IMR-90 (cell line): Measurements from ENCODE around the gene UBASH3A. TPM values are rescaled to one million over a fixed set of nuclear protein-coding genes. Genes with fewer than 3 reads are reported as not detected.

Experiments used
- ATAC-seq: fragments of 200-7000 bp; cut with Tn5 transposase; 2 replicates; pipeline ENCODE4 v1.9.1; 2020; ENCODE audit warnings: low read depth, mild to moderate bottlenecking, moderate library complexity
- BruUV-seq: library from RNA; stranded (reverse); fragments of 400-500 nt; replicated peaks from 2 replicates; lab custom pipeline; 2021; lab: Mats Ljungman, UMichigan
- CTCF ChIA-PET: fragments of 300-600 bp; formaldehyde crosslinking; extraction: SDS; loops from one replicate; lab custom pipeline; 2021; ENCODE audit warnings: antibody characterized with exemption; lab: Yijun Ruan, JAX
- POLR2A ChIA-PET: fragments of 300-600 bp; sonication (Branson Sonifier 250); formaldehyde crosslinking; loops from one replicate; lab custom pipeline; 2022; ENCODE audit warnings: antibody characterized with exemption; ENCODE audit not compliant: unreplicated experiment; lab: Charles Lee
- DNase-seq: peaks from one replicate; pipeline ENCODE4 v3.0.0; 2013
- H2AFZ ChIP-seq: replicated peaks from 2 replicates; pipeline ENCODE3; 2013; ENCODE audit warnings: low read length, mild to moderate bottlenecking; ENCODE audit not compliant: poor library complexity
- H2AK5ac ChIP-seq: 2 replicates; pipeline ENCODE4 v1.6.1; 2013; ENCODE audit warnings: low read depth, low read length, inconsistent platforms
- H2AK9ac ChIP-seq: replicated peaks from 2 replicates; pipeline ENCODE3; 2013; ENCODE audit warnings: mild to moderate bottlenecking, low read depth, low read length, moderate library complexity; ENCODE audit not compliant: poor library complexity
- H2BK120ac ChIP-seq: 2 replicates; pipeline ENCODE4 v1.6.1; 2013; ENCODE audit warnings: low read depth, low read length, inconsistent platforms
- H2BK15ac ChIP-seq: 3 replicates; pipeline ENCODE4 v1.6.1; 2013; ENCODE audit warnings: low read depth, low read length, inconsistent platforms
- H2BK20ac ChIP-seq: 2 replicates; pipeline ENCODE4 v1.6.1; 2013; ENCODE audit warnings: low read depth, mild to moderate bottlenecking, inconsistent platforms, low read length, moderate library complexity
- H2BK5ac ChIP-seq: 2 replicates; pipeline ENCODE4 v1.6.1; 2013; ENCODE audit warnings: mild to moderate bottlenecking, low read depth, low read length, inconsistent platforms; ENCODE audit not compliant: poor library complexity, severe bottlenecking
- H3K14ac ChIP-seq: replicated peaks from 2 replicates; pipeline ENCODE4 v1.6.1; 2013; ENCODE audit warnings: low read depth, low read length, inconsistent platforms
- H3K18ac ChIP-seq: 2 replicates; pipeline ENCODE4 v1.6.1; 2013; ENCODE audit warnings: low read depth, low read length, control low read depth
- H3K23ac ChIP-seq: 2 replicates; pipeline ENCODE4 v1.6.1; 2013; ENCODE audit warnings: low read depth, low read length, inconsistent platforms
- H3K27ac ChIP-seq: 2 replicates; pipeline ENCODE4 v1.5.1; 2013; ENCODE audit warnings: mild to moderate bottlenecking, control low read depth, low read length; ENCODE audit not compliant: insufficient read depth
- H3K27me3 ChIP-seq: 2 replicates; pipeline ENCODE4 v1.6.1; 2013; ENCODE audit warnings: low read length; ENCODE audit not compliant: control insufficient read depth, insufficient read depth
- H3K36me3 ChIP-seq: 2 replicates; pipeline ENCODE4 v1.6.1; 2013; ENCODE audit warnings: low read length, mixed read lengths; ENCODE audit not compliant: control insufficient read depth, insufficient read depth
- H3K4ac ChIP-seq: 2 replicates; pipeline ENCODE4 v1.6.1; 2013; ENCODE audit warnings: low read depth, low read length, inconsistent platforms
- H3K4me1 ChIP-seq: 2 replicates; pipeline ENCODE4 v1.6.1; 2013; ENCODE audit warnings: low read length, mixed read lengths; ENCODE audit not compliant: control insufficient read depth, insufficient read depth
- H3K4me2 ChIP-seq: 2 replicates; pipeline ENCODE4 v1.6.1; 2013; ENCODE audit warnings: low read depth, mild to moderate bottlenecking, control low read depth, low read length, moderate library complexity
- H3K4me3 ChIP-seq: 2 replicates; pipeline ENCODE4 v1.5.1; 2013; ENCODE audit warnings: low read depth, mild to moderate bottlenecking, control low read depth, low read length, moderate library complexity; ENCODE audit not compliant: insufficient read depth
- H3K56ac ChIP-seq: 2 replicates; pipeline ENCODE4 v1.6.1; 2013; ENCODE audit warnings: low read length, inconsistent platforms; ENCODE audit not compliant: insufficient read depth; ENCODE audit errors: extremely low read depth
- H3K79me1 ChIP-seq, 2 experiments: 2 replicates each; pipeline ENCODE4 v1.6.1; 2013; ENCODE audit warnings: low read length in 2 of 2, inconsistent platforms in 1 of 2, low read depth in 1 of 2
- H3K9ac ChIP-seq: 2 replicates; pipeline ENCODE4 v1.6.1; 2013; ENCODE audit warnings: low read depth, low read length, control low read depth
- H3K9me1 ChIP-seq: 2 replicates; pipeline ENCODE4 v1.6.1; 2013; ENCODE audit warnings: low read length, inconsistent platforms; ENCODE audit not compliant: insufficient read depth
- H3K9me3 ChIP-seq: 2 replicates; pipeline ENCODE4 v1.6.1; 2013; ENCODE audit warnings: low read length; ENCODE audit not compliant: control insufficient read depth, insufficient read depth
- H4K20me1 ChIP-seq: 2 replicates; pipeline ENCODE4 v1.6.1; 2013; ENCODE audit warnings: low read length, inconsistent platforms; ENCODE audit not compliant: insufficient read depth
- H4K5ac ChIP-seq: 2 replicates; pipeline ENCODE4 v1.6.1; 2013; ENCODE audit warnings: mild to moderate bottlenecking, low read depth, low read length, control low read depth
- H4K8ac ChIP-seq, 2 experiments: 2 replicates each; pipeline ENCODE4 v1.6.1; 2013; ENCODE audit warnings: low read depth in 2 of 2, low read length in 2 of 2, control low read depth in 1 of 2, inconsistent platforms in 1 of 2
- H4K91ac ChIP-seq: 2 replicates; pipeline ENCODE4 v1.6.1; 2013; ENCODE audit warnings: low read depth, low read length, inconsistent platforms; ENCODE audit not compliant: insufficient read depth
- BHLHE40 ChIP-seq: fragments of 150-350 bp; IDR thresholded peaks from 2 replicates; pipeline ENCODE4 v1.6.1; 2016; ENCODE audit warnings: mild to moderate bottlenecking, low read depth, low read length
- CEBPB ChIP-seq: IDR thresholded peaks from 2 replicates; pipeline ENCODE4 v1.6.1; 2012; ENCODE audit warnings: low read depth, low read length, improper control_type of control experiment
- CHD1 ChIP-seq: IDR thresholded peaks from 2 replicates; pipeline ENCODE4 v1.6.1; 2012; ENCODE audit warnings: low read depth, low read length, improper control_type of control experiment
- FOS ChIP-seq: fragments of 150-350 bp; IDR thresholded peaks from 2 replicates; pipeline ENCODE4 v1.6.1; 2016; ENCODE audit warnings: low read depth, low read length
- MAFK ChIP-seq: IDR thresholded peaks from 2 replicates; pipeline ENCODE4 v1.6.1; 2012; ENCODE audit warnings: low read depth, low read length, improper control_type of control experiment
- MAZ ChIP-seq: IDR thresholded peaks from 2 replicates; pipeline ENCODE4 v1.6.1; 2012; ENCODE audit warnings: low read depth, mild to moderate bottlenecking, low read length, improper control_type of control experiment, moderate library complexity, borderline replicate concordance
- MXI1 ChIP-seq: IDR thresholded peaks from 2 replicates; pipeline ENCODE4 v1.6.1; 2012; ENCODE audit warnings: low read depth, mild to moderate bottlenecking, low read length, moderate library complexity, borderline replicate concordance
- NFE2L2 ChIP-seq: fragments of 150-350 bp; IDR thresholded peaks from 2 replicates; pipeline ENCODE4 v1.6.1; 2016; ENCODE audit warnings: low read depth, mild to moderate bottlenecking, low read length
- POLR2A ChIP-seq: IDR thresholded peaks from 2 replicates; pipeline ENCODE4 v1.6.1; 2012; ENCODE audit warnings: mild to moderate bottlenecking, low read depth, low read length
- RAD21 ChIP-seq: IDR thresholded peaks from 2 replicates; pipeline ENCODE4 v1.6.1; 2012; ENCODE audit warnings: low read length, improper control_type of control experiment
- RCOR1 ChIP-seq: IDR thresholded peaks from 2 replicates; pipeline ENCODE4 v1.6.1; 2012; ENCODE audit warnings: mild to moderate bottlenecking, low read length, improper control_type of control experiment; ENCODE audit not compliant: insufficient replicate concordance
- RFX5 ChIP-seq: IDR thresholded peaks from 2 replicates; pipeline ENCODE4 v1.8.0; 2012; ENCODE audit warnings: low read depth, mild to moderate bottlenecking, low read length, moderate library complexity
- SMC3 ChIP-seq: fragments of 150-350 bp; IDR thresholded peaks from 2 replicates; pipeline ENCODE4 v1.6.1; 2016; ENCODE audit warnings: low read depth, mild to moderate bottlenecking, antibody characterized with exemption, low read length, moderate library complexity
- WGBS, 2 experiments: methylation state at CpG; one replicate each; pipeline versions ENCODE4 v1.1.5 to v1.1.7; 2013; ENCODE audit warnings: missing lambda C conversion rate in 2 of 2; ENCODE audit not compliant: insufficient read length in 1 of 2; ENCODE audit errors: extremely low coverage in 2 of 2; 5-methylcytosine and 5-hydroxymethylcytosine counted together
- dilution Hi-C: fragments of 300-500 bp; cut with HindIII; formaldehyde crosslinking; loops from one replicate; pipeline ENCODE4 v1.14.3; 2018; ENCODE audit warnings: low sequenced_read_pairs; ENCODE audit not compliant: unreplicated experiment
- in situ Hi-C: fragments of 300-500 bp; cut with MboI; formaldehyde crosslinking; loops from 3 replicates; pipeline ENCODE4 v1.14.3; 2019; ENCODE audit warnings: low sequenced_read_pairs, inconsistent platforms, mixed read lengths
- intact Hi-C: fragments of 100-400 bp; cut with micrococcal nuclease; formaldehyde crosslinking; loops from 2 replicates; pipeline ENCODE4 v1.10.0; 2022
- polyA plus RNA-seq, 3 experiments: library from polyadenylated mRNA; depleted of rRNA; stranded (reverse); fragments of >200 nt; gene quantifications; 2 replicates each; pipeline ENCODE4 v1.2.3, GENCODE V29; 2012; ENCODE audit warnings: low replicate concordance in 1 of 3
- total RNA-seq: library from RNA; depleted of rRNA; stranded (reverse); fragments of >200 nt; gene quantifications from 2 replicates; pipeline ENCODE4 v1.2.3, GENCODE V29; 2012
- TF ChIP-seq, protein P1 (sequence below): conservative IDR thresholded peaks from 2 replicates; pipeline ENCODE4 v1.5.1; 2012; ENCODE audit warnings: mild to moderate bottlenecking, low read depth, low read length, improper control_type of control experiment
- TF ChIP-seq, protein P2 (sequence below): fragments of 150-350 bp; IDR thresholded peaks from 2 replicates; pipeline ENCODE4 v1.6.1; 2017; ENCODE audit warnings: mild to moderate bottlenecking, antibody characterized with exemption, low read length, low read depth
- TF ChIP-seq, protein P3 (sequence below): fragments of 150-350 bp; IDR thresholded peaks from 2 replicates; pipeline ENCODE4 v1.6.1; 2016; ENCODE audit warnings: low read depth, mild to moderate bottlenecking, low read length, moderate library complexity, borderline replicate concordance

Gene UBASH3A
- total and polyA plus RNA-seq, 2 of the 4 experiments (the other 2 are of a cell fraction) = not detected

DNA sequence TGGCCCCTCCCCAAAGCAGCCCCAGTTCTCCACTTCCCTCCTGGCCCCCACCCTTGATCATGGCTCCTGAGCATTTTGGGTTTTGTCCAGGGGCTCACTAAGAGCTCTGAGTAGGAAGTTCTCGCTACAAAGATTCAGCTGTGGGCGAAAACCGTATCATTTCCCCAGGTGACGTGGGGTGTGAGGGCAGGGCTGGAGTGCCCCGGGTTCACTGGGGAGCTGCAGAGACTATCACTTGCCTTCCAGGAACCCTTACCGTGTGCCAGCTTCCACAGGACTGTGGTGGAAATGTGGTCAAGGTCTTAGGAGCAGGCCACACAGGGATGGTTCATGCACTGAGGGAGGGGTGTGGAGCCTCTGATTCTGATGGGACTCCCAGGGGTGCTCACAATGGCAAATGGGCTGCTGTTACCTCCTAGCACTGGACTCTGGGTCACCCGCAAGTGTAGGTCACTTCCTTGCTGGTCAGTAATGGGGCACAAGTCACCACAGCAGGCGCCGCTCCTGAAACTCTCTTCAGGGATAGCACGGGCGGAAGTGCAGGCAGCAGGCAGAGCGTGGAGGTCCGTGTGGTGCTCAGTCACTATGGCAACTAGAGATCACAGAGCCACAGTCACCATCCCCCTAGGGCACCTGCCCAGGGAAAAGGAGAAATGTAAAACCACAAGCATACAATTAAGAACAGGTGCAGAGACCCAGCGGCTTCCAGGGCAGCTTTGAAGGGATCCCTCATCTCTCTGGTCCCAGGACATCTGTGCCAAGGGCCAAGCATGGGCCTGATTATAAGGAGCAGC lies 56.9 kb downstream of the UBASH3A start:
- Histone ChIP-seq H3K27ac (no peak overlapping the region), H3K23ac (no peak overlapping the region), H2BK20ac (no peak overlapping the region), H3K14ac (no peak overlapping the region), H2BK120ac (no peak overlapping the region), H3K9me1 (no peaks in the 10 kb centered on the region), H4K8ac (no peak overlapping the region), H3K4ac (no peak overlapping the region), H3K36me3 (no peaks in the 10 kb centered on the region), H3K9ac (no peak overlapping the region), H4K20me1 (no peaks in the 10 kb centered on the region), H3K4me1 (no peaks in the 10 kb centered on the region), H2BK15ac (no peak overlapping the region), H2AFZ (no peak overlapping the region), H3K56ac (no peak overlapping the region), H2AK9ac (no peak overlapping the region), H4K91ac (no peak overlapping the region), H2BK5ac (no peak overlapping the region), H3K4me2 (no peak overlapping the region), H3K27me3 (peaks cover 8% of the 10 kb centered on the region), H4K5ac (no peak overlapping the region), H3K9me3 (no peaks in the 10 kb centered on the region), H3K4me3 (no peak overlapping the region), H2AK5ac (no peak overlapping the region), H3K79me1 (no peaks in the 10 kb centered on the region), H3K18ac (no peak overlapping the region)
- intact Hi-C loops = no loop called here
- in situ Hi-C loops = no loop called here
- ATAC-seq = no peak
- WGBS, 2 experiments = 75% methylated on average over 5 of the region's 14 CpGs; no CpG with 5 or more reads in 1 of the 2 experiments
- ChIA-PET POLR2A (no interaction called here), CTCF (no interaction called here)
- no peak for DNase-seq
- dilution Hi-C loops = no loop called here
- BruUV-seq = no TSS peak
- TF ChIP-seq, protein P1, sequence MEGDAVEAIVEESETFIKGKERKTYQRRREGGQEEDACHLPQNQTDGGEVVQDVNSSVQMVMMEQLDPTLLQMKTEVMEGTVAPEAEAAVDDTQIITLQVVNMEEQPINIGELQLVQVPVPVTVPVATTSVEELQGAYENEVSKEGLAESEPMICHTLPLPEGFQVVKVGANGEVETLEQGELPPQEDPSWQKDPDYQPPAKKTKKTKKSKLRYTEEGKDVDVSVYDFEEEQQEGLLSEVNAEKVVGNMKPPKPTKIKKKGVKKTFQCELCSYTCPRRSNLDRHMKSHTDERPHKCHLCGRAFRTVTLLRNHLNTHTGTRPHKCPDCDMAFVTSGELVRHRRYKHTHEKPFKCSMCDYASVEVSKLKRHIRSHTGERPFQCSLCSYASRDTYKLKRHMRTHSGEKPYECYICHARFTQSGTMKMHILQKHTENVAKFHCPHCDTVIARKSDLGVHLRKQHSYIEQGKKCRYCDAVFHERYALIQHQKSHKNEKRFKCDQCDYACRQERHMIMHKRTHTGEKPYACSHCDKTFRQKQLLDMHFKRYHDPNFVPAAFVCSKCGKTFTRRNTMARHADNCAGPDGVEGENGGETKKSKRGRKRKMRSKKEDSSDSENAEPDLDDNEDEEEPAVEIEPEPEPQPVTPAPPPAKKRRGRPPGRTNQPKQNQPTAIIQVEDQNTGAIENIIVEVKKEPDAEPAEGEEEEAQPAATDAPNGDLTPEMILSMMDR = no peak
- TF ChIP-seq CHD1 = no peak
- no peak for TF ChIP-seq RFX5
- TF ChIP-seq, protein P2, sequence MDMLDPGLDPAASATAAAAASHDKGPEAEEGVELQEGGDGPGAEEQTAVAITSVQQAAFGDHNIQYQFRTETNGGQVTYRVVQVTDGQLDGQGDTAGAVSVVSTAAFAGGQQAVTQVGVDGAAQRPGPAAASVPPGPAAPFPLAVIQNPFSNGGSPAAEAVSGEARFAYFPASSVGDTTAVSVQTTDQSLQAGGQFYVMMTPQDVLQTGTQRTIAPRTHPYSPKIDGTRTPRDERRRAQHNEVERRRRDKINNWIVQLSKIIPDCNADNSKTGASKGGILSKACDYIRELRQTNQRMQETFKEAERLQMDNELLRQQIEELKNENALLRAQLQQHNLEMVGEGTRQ = no peak
- TF ChIP-seq NFE2L2 = no peak
- TF ChIP-seq MXI1 = no peak
- no peak for TF ChIP-seq RAD21
- TF ChIP-seq BHLHE40 = no peak
- no peak for TF ChIP-seq SMC3
- no peak for TF ChIP-seq RCOR1
- no peak for TF ChIP-seq CEBPB
- no peak for TF ChIP-seq POLR2A
- no peak for TF ChIP-seq MAZ
- TF ChIP-seq FOS = no peak
- TF ChIP-seq, protein P3, sequence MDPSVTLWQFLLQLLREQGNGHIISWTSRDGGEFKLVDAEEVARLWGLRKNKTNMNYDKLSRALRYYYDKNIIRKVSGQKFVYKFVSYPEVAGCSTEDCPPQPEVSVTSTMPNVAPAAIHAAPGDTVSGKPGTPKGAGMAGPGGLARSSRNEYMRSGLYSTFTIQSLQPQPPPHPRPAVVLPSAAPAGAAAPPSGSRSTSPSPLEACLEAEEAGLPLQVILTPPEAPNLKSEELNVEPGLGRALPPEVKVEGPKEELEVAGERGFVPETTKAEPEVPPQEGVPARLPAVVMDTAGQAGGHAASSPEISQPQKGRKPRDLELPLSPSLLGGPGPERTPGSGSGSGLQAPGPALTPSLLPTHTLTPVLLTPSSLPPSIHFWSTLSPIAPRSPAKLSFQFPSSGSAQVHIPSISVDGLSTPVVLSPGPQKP = no peak
- TF ChIP-seq MAFK = no peak
